ENCODE measurements around the gene TK2.
"Not testable (repeated sequence)": the region's sequence is repeated elsewhere in the genome, so short reads cannot be mapped to it uniquely, and the experiment has no call there.

The TK2 gene

GRCh38 chr16:66519482-66520373 is 30.2 kb downstream of the TK2 start:
- no peak for DNase-seq (ENCODE audit: low spot score)

- DNase-seq (ENCODE audit: low spot score), result no peak
Measured at GRCh38 chr16:66517586-66518263, 32.2 kb downstream of the TK2 start.

- peak; percentile 98 for DNase-seq (ENCODE audit: low spot score)
Measured at GRCh38 chr16:66516808-66517585, 32.9 kb downstream of the TK2 start.

GRCh38 chr16:66516509-66516807 is 33.5 kb downstream of the TK2 start:
- no peak for DNase-seq (ENCODE audit: low spot score)

GRCh38 chr16:66515596-66516508 is 34.1 kb downstream of the TK2 start:
- DNase-seq (ENCODE audit: low spot score), result no peak

- DNase-seq (ENCODE audit: low spot score), result not testable (repeated sequence)
Measured at GRCh38 chr16:66514980-66515595, 34.8 kb downstream of the TK2 start.

- not testable (repeated sequence) for DNase-seq (ENCODE audit: low spot score)
Measured at GRCh38 chr16:66514391-66514790, 35.5 kb downstream of the TK2 start.

GRCh38 chr16:66513111-66513723 is 36.7 kb downstream of the TK2 start:
- DNase-seq (ENCODE audit: low spot score), result peak; percentile 13

- no peak for DNase-seq (ENCODE audit: low spot score)
Measured at GRCh38 chr16:66512272-66513110, 37.4 kb downstream of the TK2 start.

GRCh38 chr16:66511602-66512271 is 38.2 kb downstream of the TK2 start:
- peak; percentile 6 for DNase-seq (ENCODE audit: low spot score)

GRCh38 chr16:66510711-66511601 is 39.0 kb downstream of the TK2 start:
- no peak for DNase-seq (ENCODE audit: low spot score)

GRCh38 chr16:66510298-66510697 is 39.6 kb downstream of the TK2 start:
- DNase-seq (ENCODE audit: low spot score), result no peak

- no peak for DNase-seq (ENCODE audit: low spot score)
Measured at GRCh38 chr16:66509576-66509975, 40.3 kb downstream of the TK2 start.

- no peak for DNase-seq (ENCODE audit: low spot score)
Measured at GRCh38 chr16:66508914-66509496, 40.9 kb downstream of the TK2 start.

- DNase-seq (ENCODE audit: low spot score), result peak; percentile 58
Measured at GRCh38 chr16:66508248-66508913, 41.5 kb downstream of the TK2 start.

GRCh38 chr16:66507731-66508239 is 42.1 kb downstream of the TK2 start:
- no peak for DNase-seq (ENCODE audit: low spot score)

- no peak for DNase-seq (ENCODE audit: low spot score)
Measured at GRCh38 chr16:66503612-66504011, 46.3 kb downstream of the TK2 start.
